OCI-LY7 (cell line): ENCODE results near the gene STBD1. TPM values are rescaled to one million over a fixed set of nuclear protein-coding genes. Genes with fewer than 3 reads are reported as not detected.
"Not testable (repeated sequence)": the region's sequence is repeated elsewhere in the genome, so short reads cannot be mapped to it uniquely, and the experiment has no call there.

Experiments used
- BruUV-seq: library from RNA; stranded (reverse); fragments of 400-500 nt; replicated peaks from 2 replicates; lab custom pipeline; 2021; lab: Mats Ljungman, UMichigan
- CTCF ChIA-PET: fragments of 300-600 bp; sonication (Branson Sonifier 250); formaldehyde crosslinking; loops from one replicate; lab custom pipeline; 2022; ENCODE audit warnings: antibody characterized with exemption; ENCODE audit not compliant: unreplicated experiment; lab: Charles Lee
- POLR2A ChIA-PET: fragments of 300-600 bp; sonication (Branson Sonifier 250); formaldehyde crosslinking; loops from one replicate; lab custom pipeline; 2022; ENCODE audit warnings: antibody characterized with exemption; lab: Charles Lee
- DNase-seq: peaks from one replicate; pipeline ENCODE4 v3.0.0-alpha.2; 2015; ENCODE audit warnings: low spot score
- H2AFZ ChIP-seq: fragments of 200-600 bp; sonication (generic), shearing (Covaris generic); 2 replicates; pipeline ENCODE4 v1.6.1; 2014; ENCODE audit warnings: mild to moderate bottlenecking, antibody characterized with exemption, low read length, moderate library complexity
- H3K27ac ChIP-seq: fragments of 200-600 bp; sonication (generic); 2 replicates; pipeline ENCODE4 v1.5.1; 2014; ENCODE audit warnings: mixed run types, low read depth, mild to moderate bottlenecking, moderate library complexity, low read length, inconsistent platforms; ENCODE audit not compliant: poor library complexity, severe bottlenecking
- H3K36me3 ChIP-seq: fragments of 200-600 bp; sonication (generic); 2 replicates; pipeline ENCODE4 v1.6.1; 2014; ENCODE audit warnings: mild to moderate bottlenecking, antibody characterized with exemption, low read length, moderate library complexity, mixed read lengths; ENCODE audit not compliant: insufficient read depth
- H3K4me1 ChIP-seq: fragments of 200-600 bp; sonication (generic); 2 replicates; pipeline ENCODE4 v1.5.1; 2014; ENCODE audit warnings: mild to moderate bottlenecking, low read length; ENCODE audit not compliant: insufficient read depth, poor library complexity, severe bottlenecking
- H3K4me2 ChIP-seq: fragments of 200-600 bp; sonication (generic); 2 replicates; pipeline ENCODE4 v1.6.1; 2014; ENCODE audit warnings: mild to moderate bottlenecking, low read length
- H3K4me3 ChIP-seq: fragments of 200-600 bp; sonication (generic); 2 replicates; pipeline ENCODE4 v1.5.1; 2014; ENCODE audit warnings: mild to moderate bottlenecking, low read depth, low read length; ENCODE audit not compliant: poor library complexity, severe bottlenecking
- H3K79me2 ChIP-seq: fragments of 200-600 bp; sonication (generic); 2 replicates; pipeline ENCODE4 v1.6.1; 2016; ENCODE audit warnings: low read depth, mild to moderate bottlenecking, low read length, moderate library complexity, mixed read lengths; ENCODE audit not compliant: insufficient read depth
- H3K9me2 ChIP-seq: fragments of 200-600 bp; sonication (generic); 2 replicates; pipeline ENCODE4 v1.6.1; 2016; ENCODE audit warnings: mild to moderate bottlenecking, low read length, mixed read lengths; ENCODE audit not compliant: insufficient read depth
- H3K9me3 ChIP-seq: fragments of 200-600 bp; sonication (generic); 2 replicates; pipeline ENCODE4 v1.6.1; 2014; ENCODE audit warnings: mild to moderate bottlenecking, mixed run types, low read length, mixed read lengths
- H4K20me1 ChIP-seq: fragments of 200-600 bp; sonication (generic); 2 replicates; pipeline ENCODE4 v1.6.1; 2014; ENCODE audit warnings: mild to moderate bottlenecking, antibody characterized with exemption, low read length, moderate library complexity, mixed read lengths; ENCODE audit not compliant: insufficient read depth
- CTCF ChIP-seq: fragments of 200-600 bp; sonication (generic); conservative IDR thresholded peaks from 2 replicates; pipeline ENCODE4 v1.5.1; 2014; ENCODE audit warnings: mild to moderate bottlenecking, antibody characterized with exemption, low read length, moderate library complexity, mixed read lengths
- EZH2phosphoT487 ChIP-seq: fragments of 200-600 bp; sonication (generic); IDR thresholded peaks from 2 replicates; pipeline ENCODE4 v1.6.1; 2018; ENCODE audit warnings: low read depth, borderline replicate concordance, mild to moderate bottlenecking, mixed run types, antibody characterized with exemption, low read length, moderate library complexity, mixed read lengths
- intact Hi-C: fragments of 100-400 bp; cut with micrococcal nuclease; formaldehyde crosslinking; loops from one replicate; pipeline ENCODE4 v1.10.0; 2022; ENCODE audit not compliant: unreplicated experiment
- small RNA-seq: library from RNA; depleted of rRNA; stranded (forward); fragments of <200 nt; gene quantifications from one replicate; pipeline ENCODE3, GENCODE V24; 2014
- total RNA-seq, 2 experiments: library from RNA; depleted of rRNA in 1 of 2; stranded (reverse); fragments of >200 nt in 1 of 2; shearing (Covaris generic) in 1 of 2; gene quantifications; 2 replicates each; pipeline ENCODE4 v1.2.3, GENCODE V29; 2014 to 2022

The STBD1 gene
- total RNA-seq, 2 experiments from 2014 or later: not detected

- H3K4me2 ChIP-seq: no peak overlapping the region
- no peaks in the 10 kb centered on the region for H3K9me3 ChIP-seq
- no peaks in the 10 kb centered on the region for H3K4me1 ChIP-seq
- no peaks in the 10 kb centered on the region for H3K79me2 ChIP-seq
- H3K9me2 ChIP-seq: no peaks in the 10 kb centered on the region; the same call in 1 of the 2 replicates
- H3K27ac ChIP-seq: no peak overlapping the region
- H2AFZ ChIP-seq: no peak overlapping the region
- H3K4me3 ChIP-seq: no peak overlapping the region
- ChIA-PET CTCF (interaction anchor here (1.2 kb wide), 1 partner anchor 18 kb away, joined by 3 read pairs; no protein-coding TSS in a partner anchor), POLR2A (interaction anchor here (0.6 to 1.8 kb wide), 4 partner anchors 9 to 37 kb away, joined by 3 to 7 read pairs (median 4); no protein-coding TSS in a partner anchor)
- no peaks in the 10 kb centered on the region for H3K36me3 ChIP-seq
- intact Hi-C loops: no loop called here
- BruUV-seq: no TSS peak
- no peak for DNase-seq
- TF ChIP-seq EZH2phosphoT487 (no peak), CTCF (no peak)
- no peaks in the 10 kb centered on the region for H4K20me1 ChIP-seq
Observed at GRCh38 chr4:76354517-76355473, 48.3 kb downstream of the STBD1 start.

DNA sequence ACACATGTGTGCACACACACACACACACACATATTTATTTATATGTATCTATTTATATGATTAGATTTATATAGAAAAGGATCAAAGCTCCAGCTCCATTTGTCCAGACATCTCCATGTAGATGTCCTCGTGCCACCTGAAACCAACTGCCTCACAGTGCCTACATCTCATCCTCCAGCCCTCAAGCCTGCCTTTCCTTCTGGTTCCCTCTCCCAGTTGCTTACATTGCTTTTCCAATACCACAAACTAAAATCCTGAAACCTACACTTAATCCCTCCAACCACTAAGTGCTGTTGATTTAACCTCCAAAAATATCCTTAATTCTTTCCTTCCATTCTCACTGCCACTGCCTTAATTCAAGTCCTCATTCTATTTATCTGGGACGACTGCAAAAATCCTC lies 51.4 kb downstream of the STBD1 start:
- CTCF ChIA-PET: no interaction called here
- BruUV-seq: no TSS peak
- no peak for DNase-seq

GRCh38 chr4:76359881-76360466 lies 53.4 kb downstream of the STBD1 start:
- DNase-seq, CTCF ChIA-PET, H3K79me2 ChIP-seq, H3K36me3 ChIP-seq, H3K9me3 ChIP-seq, POLR2A ChIA-PET, H3K4me2 ChIP-seq, H4K20me1 ChIP-seq, H2AFZ ChIP-seq, H3K4me3 ChIP-seq, BruUV-seq, intact Hi-C loops, H3K9me2 ChIP-seq, H3K4me1 ChIP-seq, H3K27ac ChIP-seq: not testable (repeated sequence)

More for the DNA sequence above, 51.4 kb downstream of the STBD1 start:
- Histone ChIP-seq H3K36me3 (no peaks in the 10 kb centered on the region), H4K20me1 (no peaks in the 10 kb centered on the region), H2AFZ (no peak overlapping the region), H3K4me3 (no peak overlapping the region), H3K4me2 (no peak overlapping the region), H3K79me2 (no peaks in the 10 kb centered on the region), H3K9me3 (no peaks in the 10 kb centered on the region), H3K27ac (no peak overlapping the region), H3K9me2 (no peaks in the 10 kb centered on the region), H3K4me1 (no peaks in the 10 kb centered on the region)
- POLR2A ChIA-PET: interaction anchor here (0.5 kb wide), 1 partner anchor 181 kb away, joined by 3 read pairs; no protein-coding TSS in a partner anchor
- intact Hi-C loops: no loop called here
- TF ChIP-seq CTCF (no peak), EZH2phosphoT487 (no peak)

Small RNA genes lying within 50 kb of the gene (small RNA-seq; reads per million reads assigned to genes)
- not detected for gene RNU6-1000P

Other genes starting within 250 kb of the STBD1 start
- gene ART3, start 232.0 kb upstream of the STBD1 start, total RNA-seq (2014; rRNA removed; shearing (Covaris generic)): not detected in 2 replicates
- not detected in 2 replicates for gene ART3, start 232.0 kb upstream of the STBD1 start, total RNA-seq (2022)
- gene NUP54, start 158.3 kb upstream of the STBD1 start, total RNA-seq (2014; rRNA removed; shearing (Covaris generic)): 29.2 and 40.2 TPM in 2 replicates
- gene NUP54, start 158.3 kb upstream of the STBD1 start, total RNA-seq (2022): 50.8 and 52.6 TPM in 2 replicates
- not detected in 2 replicates for gene SCARB2, start 92.9 kb upstream of the STBD1 start, total RNA-seq (2014; rRNA removed; shearing (Covaris generic))
- gene SCARB2, start 92.9 kb upstream of the STBD1 start, total RNA-seq (2022): 0.28 and 1.1 TPM in 2 replicates
- gene FAM47E, start 55.0 kb upstream of the STBD1 start, total RNA-seq (2014; rRNA removed; shearing (Covaris generic)): not detected in 2 replicates
- not detected in 2 replicates for gene FAM47E, start 55.0 kb upstream of the STBD1 start, total RNA-seq (2022)
- gene CCDC158, start 114.4 kb downstream of the STBD1 start, total RNA-seq (2014; rRNA removed; shearing (Covaris generic)): not detected in 2 replicates
- not detected in 2 replicates for gene CCDC158, start 114.4 kb downstream of the STBD1 start, total RNA-seq (2022)
- gene SHROOM3, start 128.5 kb downstream of the STBD1 start, total RNA-seq (2014; rRNA removed; shearing (Covaris generic)): not detected in 2 replicates
- gene SHROOM3, start 128.5 kb downstream of the STBD1 start, total RNA-seq (2022): not detected in 2 replicates